ENCODE data around the gene PADI2.
"Not testable (repeated sequence)": the region's sequence is repeated elsewhere in the genome, so short reads cannot be mapped to it uniquely, and the experiment has no call there.

PADI2 gene

GRCh38 chr1:17081439-17081838 is 37.8 kb downstream of the PADI2 start:
- DNase-seq (ENCODE audit: low read depth) = no peak

DNA sequence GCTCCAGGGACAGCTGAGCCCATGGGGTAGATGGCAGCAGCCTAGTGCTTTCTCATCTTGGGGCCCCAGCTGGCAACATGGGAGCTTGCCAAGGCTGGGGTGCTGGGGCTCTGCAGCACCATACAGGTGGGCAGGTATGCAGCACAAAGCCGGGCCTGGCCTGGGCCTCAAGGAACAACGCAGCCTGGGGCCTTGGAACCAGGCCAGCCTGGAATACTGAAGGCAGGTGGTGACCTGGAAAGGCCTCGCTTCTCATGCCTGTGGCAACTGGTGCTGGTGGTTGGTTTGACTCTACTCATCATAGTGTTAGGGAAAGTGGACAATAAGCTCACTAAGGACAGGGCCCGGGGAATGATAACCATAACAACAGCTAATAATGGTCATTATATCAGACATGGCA is 38.4 kb downstream of the PADI2 start:
- no peak for DNase-seq (ENCODE audit: low read depth)

GRCh38 chr1:17080085-17080759 is 39.0 kb downstream of the PADI2 start:
- DNase-seq (ENCODE audit: low read depth) = no peak

DNA sequence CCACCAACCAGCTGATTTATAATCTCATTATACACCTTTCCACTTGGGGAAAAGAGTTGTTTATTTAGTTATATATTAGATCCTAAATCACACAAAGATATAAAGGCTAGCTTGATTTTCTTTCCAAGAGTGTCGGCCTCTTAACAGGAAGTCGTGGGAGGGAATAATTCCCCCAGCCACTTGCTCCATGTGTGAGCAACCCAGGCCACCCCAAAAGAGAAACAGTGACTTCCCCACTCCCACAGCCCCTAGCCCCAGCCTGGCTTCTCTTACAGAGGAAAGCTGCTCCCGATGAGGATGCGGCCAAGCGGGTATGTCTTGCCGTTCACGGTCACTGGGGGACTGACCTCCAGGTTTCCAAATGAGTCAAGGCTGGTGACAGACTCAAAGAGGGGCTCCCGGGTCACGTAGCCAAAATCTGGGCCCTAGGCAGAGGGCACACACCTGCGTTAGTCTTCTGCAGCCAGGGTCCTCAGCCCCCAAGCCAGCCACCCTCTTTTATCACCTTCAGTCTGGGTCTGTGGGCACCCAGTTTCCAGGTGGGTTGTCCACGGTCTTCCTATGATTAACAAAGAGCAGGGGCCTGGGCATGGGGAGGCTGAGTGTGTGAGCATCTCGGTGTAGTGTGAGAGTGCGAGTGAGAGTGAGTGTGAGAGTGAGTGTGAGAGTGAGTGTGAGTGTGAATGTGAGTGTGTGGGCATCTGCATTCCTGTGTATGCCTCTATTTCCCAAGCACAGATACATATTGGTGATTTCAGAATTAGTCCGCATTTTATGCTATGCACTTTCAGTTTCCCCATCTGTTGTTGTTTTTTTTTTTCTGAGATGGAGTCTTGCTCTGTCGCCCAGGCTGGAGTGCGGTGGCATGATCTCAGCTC is 40.0 kb downstream of the PADI2 start:
- no peak for DNase-seq (ENCODE audit: low read depth)

DNA sequence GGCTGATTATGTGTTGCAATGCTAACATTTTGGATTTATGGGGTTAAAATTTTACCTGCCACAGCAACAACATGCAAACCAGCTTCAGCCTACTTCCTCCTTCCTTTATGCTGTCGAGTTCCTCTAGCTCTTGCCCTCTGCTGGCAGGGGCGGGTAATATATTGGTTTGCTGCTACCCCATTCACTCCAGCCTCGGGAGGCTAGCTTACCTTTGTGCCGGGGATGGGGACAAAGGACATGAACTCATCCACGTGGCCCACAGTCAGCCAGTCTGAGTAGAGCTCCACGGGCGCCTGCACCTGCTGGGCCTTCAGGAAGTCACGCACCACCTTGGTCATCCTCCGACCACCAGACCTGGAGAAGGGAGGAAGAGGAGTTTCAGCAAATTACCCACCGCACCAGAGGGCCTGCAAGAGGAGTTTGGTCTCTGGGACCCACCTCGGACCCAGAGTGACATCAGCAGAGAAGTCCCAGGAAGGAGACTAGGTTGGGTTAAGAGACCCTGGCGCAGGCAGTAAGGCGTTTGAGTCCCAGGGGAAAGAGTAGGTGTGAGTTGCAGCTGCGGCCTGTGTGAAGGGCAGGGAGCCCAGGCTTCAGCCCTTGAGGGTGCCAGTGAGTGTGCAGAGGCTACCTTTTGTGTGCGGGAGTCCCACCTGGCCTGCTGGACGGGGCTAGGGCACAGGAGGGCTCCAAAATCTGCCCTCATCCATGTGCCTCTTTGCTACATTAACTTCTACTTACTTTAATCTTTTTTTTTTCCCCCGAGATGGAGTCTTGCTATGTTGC is 43.6 kb downstream of the PADI2 start:
- peak; percentile 9 for DNase-seq (ENCODE audit: low read depth)

- DNase-seq (ENCODE audit: low read depth) = no peak
Measured at GRCh38 chr1:17071794-17072193, 47.5 kb downstream of the PADI2 start.

DNA sequence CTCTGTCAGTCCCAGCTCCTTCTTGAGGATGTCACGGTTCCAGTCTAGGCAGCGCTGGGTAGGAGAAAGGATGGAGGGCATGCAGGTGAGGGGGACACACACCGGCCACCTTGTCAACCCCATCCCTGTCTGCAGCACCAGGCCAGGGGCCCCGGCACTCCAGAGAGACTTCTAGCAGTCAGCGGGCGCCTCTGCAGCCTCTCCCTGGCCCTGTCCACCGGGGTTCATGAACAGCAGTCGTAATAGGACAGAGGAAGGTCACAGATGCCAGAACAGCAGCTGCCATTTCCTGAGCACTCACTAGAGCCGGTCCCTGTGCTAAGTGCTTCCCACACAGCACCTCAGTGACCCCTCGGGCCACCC is 49.1 kb downstream of the PADI2 start:
- DNase-seq (ENCODE audit: low read depth) = no peak

DNA sequence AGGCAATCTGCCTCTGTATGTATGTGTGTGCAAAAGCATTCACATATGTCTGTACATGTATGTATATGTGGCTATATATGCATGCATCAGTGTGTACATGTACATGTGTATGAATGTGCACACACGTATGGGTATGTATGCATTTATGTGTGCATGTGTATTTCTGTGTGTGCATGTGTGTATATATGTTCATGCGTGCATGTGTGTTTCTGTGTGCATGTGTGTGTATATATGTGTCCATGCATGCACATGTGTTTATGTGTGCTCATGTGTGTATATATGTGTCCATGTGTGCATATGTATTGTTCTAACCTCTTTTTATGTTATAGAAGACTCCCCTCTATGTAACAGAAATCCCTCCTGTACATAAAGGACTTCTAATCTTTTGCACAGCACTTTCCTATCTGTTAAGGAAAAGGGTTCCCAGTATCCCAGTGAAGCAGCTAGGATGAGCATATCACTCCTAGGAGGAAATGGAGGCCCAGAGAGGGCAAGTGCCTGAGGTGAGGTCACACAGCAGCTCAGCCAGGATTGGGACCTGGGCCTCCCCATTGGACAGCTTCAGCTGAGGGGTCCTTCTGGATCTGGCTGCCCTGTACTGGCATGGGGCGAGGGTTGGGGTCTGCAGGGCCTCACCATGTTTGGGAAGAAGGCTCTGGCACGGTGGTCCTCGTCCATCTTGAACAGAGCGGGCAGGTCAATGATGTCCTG is 49.6 kb downstream of the PADI2 start:
- DNase-seq (ENCODE audit: low read depth) = no peak

DNA sequence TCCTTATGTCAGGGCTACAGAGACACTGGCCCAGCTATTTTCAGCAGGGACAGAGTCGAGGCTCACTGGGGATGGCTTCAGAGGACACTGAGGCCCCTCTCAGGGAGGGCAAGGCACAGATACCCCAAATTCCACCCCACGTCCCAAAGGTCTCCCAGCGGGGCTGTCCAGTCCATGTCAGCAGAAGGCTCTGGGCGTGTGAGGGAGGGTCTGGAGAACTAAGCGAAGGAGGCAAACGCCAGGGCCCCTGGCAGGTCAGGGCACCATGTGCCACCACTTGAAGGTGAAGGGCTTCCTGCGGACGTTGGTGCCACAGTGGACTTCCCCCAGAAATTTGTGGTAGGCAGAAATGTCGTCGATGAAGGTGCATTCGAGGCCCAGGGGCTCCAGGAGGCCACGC is 50.5 kb downstream of the PADI2 start:
- no peak for DNase-seq (ENCODE audit: low read depth)

DNA sequence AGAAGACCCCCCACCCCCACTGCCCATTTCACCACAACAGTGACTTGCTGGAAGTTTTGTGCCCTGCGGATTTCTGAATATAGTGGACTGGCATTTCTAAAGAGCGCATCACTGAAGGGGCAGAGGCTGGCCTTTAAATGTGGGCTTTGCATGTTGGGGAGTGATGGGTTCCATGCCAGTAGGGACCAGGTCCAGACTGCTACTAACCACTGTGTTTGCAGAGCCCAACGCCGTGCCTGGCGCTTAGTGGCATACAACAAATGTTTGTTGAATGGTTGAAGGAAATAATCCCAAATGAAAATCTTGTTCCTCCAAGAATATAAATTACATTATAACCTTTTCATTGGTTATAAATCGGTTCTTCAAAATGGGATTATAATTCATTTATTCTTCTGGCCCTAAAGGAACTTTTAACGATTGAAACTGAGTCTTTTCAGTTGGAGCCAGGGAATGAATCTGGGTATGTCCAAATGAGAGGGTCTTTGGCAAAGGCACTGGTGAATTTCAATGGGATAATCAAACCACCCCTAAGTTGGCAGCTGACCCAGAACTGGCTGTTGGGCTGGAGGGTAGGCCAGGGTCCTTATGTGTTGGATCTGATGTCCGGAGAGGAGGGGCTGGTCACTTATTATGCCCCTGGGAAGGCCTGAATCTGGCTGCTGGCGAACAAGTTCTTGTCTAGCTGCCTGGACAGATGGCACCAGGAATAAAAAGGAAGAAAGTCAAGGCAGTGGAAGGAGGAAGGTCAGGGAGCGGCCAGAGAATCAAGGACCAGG is 51.6 kb downstream of the PADI2 start:
- no peak for DNase-seq (ENCODE audit: low read depth)

DNA sequence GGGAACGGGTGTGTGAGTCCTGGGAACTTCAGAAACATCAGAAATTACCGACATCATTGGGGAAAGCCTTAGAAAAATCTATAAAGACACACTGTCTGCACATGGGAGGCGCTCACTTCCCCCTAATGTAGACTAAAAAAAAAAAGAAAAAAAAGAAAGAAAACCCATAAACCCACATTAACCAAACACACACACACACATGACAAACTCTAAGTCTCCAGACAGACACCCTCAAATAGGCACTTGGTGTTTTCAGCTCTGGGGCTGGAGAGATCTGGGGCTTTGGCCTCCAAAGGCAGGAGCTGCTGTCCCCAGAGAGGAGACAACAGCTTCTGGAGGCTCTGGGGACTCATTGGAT is 52.2 kb downstream of the PADI2 start:
- DNase-seq (ENCODE audit: low read depth) = no peak

DNA sequence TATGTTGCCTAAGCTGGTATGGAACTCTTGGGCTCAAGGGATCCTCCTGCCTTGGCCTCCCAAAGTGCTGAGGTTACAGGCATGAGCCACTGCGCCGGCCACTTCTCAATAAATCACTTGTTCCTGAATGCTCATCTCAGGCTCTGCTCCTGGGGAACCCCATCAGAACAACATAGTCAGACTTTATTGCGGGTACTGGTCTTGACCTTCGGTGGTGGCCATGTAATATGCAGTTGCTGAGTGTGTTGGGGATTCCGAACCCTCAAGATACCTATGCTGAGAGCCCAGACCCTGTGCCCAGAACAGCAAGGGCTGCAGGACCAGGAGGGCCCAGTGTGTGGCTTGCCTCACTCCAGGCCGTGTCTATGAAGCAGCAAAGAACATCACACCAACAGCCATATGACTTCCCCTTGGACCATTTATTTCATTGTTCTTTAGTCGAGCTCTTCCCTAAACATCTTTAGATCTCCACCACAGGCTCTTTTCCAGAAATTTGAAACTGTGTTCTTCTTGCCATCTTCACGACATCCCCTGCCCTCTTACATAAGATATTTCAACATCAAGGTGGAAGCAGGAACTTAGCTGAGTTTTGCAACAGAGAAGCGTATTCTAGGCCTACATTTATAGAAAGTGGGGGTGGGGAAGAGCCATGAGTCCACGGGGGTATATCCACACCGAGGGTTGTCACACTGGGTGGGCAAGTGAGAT is 52.7 kb downstream of the PADI2 start:
- DNase-seq (ENCODE audit: low read depth) = no peak

DNA sequence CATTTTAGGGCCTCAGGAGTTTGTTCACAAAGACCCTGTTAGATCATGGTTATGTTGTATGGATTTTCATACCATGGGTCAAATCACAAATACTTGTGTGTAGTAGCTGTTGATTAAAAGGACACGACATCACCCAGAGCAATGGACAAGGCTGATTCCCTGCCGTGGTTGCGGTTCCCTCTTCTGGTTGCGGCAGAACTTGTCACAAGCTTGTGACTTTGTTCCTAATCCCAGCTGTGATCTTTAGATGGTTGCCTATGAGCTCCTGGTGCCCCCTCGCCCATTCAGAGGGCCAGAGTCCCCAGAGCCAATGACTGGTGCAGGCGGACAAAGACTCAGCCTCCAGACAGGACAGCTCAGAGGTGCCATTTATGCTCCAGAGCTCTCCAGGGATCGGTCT is 53.6 kb downstream of the PADI2 start:
- no peak for DNase-seq (ENCODE audit: low read depth)

DNA sequence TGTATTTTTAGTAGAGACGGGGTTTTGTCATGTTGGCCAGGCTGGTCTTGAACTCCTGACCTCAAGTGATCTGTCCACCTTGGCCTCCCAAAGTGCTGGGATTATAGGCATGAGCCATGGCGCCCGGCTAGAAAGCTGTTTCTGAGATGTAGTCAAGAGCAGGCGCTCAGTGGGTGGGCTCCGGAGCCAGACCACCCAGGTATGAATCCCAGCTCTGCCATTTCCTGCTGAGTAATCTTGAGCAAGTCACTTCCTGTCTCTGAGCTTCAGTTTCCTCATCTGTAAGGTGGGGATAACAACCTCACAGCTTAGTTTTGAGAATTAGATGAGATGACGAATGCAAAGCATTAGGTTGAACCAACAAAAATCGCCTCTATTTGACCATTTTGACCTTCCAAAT is 56.5 kb downstream of the PADI2 start:
- DNase-seq (ENCODE audit: low read depth) = not testable (repeated sequence)

- no peak for DNase-seq (ENCODE audit: low read depth)
Measured at GRCh38 chr1:17061892-17062291, 57.4 kb downstream of the PADI2 start.

DNA sequence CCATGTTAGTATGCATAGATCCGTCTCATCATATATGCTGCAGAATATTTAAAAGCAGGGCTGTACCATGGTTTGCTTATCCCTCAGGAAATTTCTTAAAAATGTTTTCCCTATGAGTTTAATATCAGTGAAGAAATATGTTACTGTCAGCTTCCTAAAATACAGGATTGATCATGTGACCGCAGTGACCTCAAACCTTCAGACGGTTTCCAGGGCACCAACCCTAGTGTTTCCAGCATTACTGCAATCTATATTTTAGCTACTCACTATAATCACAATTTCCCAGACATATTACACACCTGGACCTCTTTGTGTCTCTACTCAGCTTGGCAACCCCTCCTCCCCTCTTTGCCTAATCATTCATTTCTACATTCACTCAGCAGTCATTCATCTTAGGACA is 57.8 kb downstream of the PADI2 start:
- no peak for DNase-seq (ENCODE audit: low read depth)

DNA sequence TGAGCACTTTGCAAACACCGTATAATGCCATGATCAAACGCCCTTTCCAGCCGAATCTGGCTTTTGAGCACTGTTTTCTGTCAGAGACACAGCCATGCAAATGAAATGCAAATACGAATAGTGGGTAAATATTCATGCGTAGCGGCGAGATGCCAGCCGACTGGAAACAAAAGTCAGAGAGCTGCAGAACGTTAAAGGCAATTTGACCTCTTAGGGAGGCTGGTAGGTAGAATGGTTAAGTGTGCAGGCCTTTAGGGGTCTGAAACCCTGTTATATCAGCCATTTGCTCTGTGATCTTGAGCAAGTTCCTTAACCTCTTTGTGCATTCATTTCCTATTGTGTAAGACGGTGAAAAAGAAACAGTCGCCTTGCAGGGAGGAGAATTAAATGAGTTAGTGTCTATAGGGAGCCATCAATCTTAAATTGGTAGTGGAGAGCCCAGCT is 58.9 kb downstream of the PADI2 start:
- DNase-seq (ENCODE audit: low read depth) = no peak

DNA sequence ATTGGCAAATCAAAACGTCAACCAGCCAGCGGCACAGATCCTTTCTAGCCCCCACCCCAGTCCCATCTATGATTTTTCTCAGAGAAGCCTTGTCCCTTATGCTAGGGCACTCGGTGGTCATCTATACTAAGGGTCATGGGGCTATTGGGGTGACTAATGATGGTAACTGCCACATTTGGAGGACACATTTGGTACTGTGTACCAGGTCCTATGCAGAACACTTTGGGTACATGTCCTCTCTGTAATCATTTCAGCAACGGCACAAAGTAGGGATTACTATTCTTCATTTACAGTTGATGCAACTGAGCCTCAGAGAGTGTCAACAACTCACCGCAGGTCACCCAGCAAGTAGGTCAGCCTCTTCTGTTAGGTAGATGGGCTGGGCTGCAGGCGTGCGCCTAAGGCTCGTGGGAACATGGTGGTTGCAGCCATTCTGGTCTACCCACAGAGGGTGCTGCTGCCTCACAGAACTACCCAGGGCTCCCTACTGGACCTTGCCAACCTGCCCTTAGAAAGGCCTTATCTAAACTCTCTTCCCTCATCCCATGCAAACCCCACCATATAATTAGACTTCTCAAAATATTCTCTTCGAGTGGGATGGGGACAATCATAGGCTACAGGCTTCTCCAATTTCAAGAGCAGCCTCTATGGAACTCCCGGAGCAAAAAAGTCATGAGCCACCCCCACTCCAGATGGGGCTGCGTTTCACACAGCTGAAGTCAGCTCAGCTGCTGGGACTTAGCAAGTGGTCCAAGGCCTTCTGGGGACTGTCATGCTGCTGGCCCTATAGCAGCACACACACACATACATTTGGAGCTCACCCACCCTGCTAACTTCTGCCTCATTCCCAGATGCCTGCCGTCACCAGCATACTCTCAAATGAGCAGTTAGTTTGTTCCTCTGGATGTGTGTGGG is 59.6 kb downstream of the PADI2 start:
- peak; percentile 33 for DNase-seq (ENCODE audit: low read depth)

DNA sequence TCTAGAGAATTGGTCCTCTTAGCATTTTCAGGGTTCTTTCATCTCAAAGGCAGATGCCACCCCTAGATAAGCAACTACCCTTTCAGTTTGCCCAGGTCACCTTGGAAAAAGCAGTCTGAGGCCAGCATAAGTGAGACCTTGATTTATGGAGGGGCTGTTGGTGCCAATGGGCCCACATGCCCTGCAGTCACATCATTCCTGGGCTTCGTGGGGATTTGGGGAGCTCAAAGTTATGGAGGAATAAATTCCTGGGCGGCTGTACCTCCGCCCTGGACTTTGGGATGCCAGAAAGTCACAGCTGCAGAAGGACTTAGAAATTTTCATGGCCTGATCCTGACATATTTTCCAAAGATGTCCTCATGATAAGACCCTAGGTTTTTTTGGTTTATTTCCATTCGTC is 62.7 kb downstream of the PADI2 start:
- DNase-seq (ENCODE audit: low read depth) = no peak

DNA sequence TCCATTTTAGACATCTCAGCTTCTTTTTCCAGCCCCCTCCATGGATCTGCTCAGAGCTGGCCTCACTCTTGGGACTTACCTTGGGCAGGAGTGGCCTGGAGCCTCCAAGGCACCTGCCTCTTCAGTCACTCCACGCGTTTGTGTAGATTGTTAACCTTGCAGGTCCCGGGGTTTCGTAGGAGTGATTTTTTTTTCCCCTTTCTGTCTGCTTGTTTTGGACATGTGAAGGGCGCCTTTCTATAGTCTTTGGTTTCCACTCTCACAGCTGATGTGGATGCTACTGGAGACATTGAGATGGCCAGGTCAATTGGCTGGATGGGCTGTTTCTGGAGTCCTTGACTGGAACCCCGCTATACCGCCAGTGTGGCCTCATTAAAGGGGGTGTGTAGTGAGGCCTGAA is 63.5 kb downstream of the PADI2 start:
- DNase-seq (ENCODE audit: low read depth) = no peak
